Choroid plexus epithelial cell (primary cell): ENCODE results near the gene MRPL18.
A peak's percentile ranks its signal among the peaks of the same experiment; 100 is the strongest.
"Not testable (repeated sequence)": the region's sequence is repeated elsewhere in the genome, so short reads cannot be mapped to it uniquely, and the experiment has no call there.

ENCODE experiments used
- DNase-seq: peaks from one replicate; pipeline ENCODE4 v3.0.0-alpha.2; 2010; ENCODE audit warnings: low read depth
- H3K4me3 ChIP-seq: 2 replicates; pipeline ENCODE4 v1.5.1; 2011; ENCODE audit warnings: low read depth, mild to moderate bottlenecking, control low read depth, low read length, moderate library complexity
- CTCF ChIP-seq: conservative IDR thresholded peaks from 2 replicates; pipeline ENCODE4 v1.5.1; 2011; ENCODE audit warnings: low read depth, mild to moderate bottlenecking, control low read depth, inconsistent platforms, low read length, moderate library complexity

Gene MRPL18

GRCh38 chr6:159817951-159818739, 27.9 kb downstream of the MRPL18 start:
- no peak for TF ChIP-seq CTCF
- DNase-seq, result no peak
- H3K4me3 ChIP-seq, result no peak overlapping the region

GRCh38 chr6:159819098-159819497, 28.8 kb downstream of the MRPL18 start:
- no peak overlapping the region for H3K4me3 ChIP-seq
- no peak for DNase-seq
- TF ChIP-seq CTCF, result no peak

- H3K4me3 ChIP-seq, result no peak overlapping the region
- TF ChIP-seq CTCF, result no peak
- peak; percentile 5 for DNase-seq
Observed at GRCh38 chr6:159819932-159820640, 29.8 kb downstream of the MRPL18 start.

GRCh38 chr6:159821122-159821521, 30.9 kb downstream of the MRPL18 start:
- DNase-seq, result no peak
- no peak for TF ChIP-seq CTCF
- no peak overlapping the region for H3K4me3 ChIP-seq

DNA sequence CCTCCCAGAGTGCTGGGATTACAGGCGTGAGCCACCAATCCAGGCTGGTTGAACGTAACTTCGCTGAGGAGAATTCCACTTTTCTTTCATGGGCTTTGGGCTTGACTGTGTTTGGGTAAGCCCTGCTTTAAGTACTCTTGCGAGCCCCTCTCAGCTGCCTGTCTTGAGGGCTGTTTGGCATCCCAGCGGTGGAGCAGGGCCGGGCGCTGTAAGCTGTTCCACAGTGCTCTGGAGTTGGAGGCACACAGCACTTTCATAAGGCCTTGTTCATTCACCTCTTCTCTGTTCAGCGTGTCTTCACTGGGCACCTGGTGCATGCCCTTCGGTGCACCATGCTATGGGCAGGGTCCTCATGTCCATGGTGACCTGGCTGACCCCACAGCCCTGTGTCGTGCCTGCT, 31.5 kb downstream of the MRPL18 start:
- no peak for TF ChIP-seq CTCF
- no peak for DNase-seq
- no peak overlapping the region for H3K4me3 ChIP-seq

DNA sequence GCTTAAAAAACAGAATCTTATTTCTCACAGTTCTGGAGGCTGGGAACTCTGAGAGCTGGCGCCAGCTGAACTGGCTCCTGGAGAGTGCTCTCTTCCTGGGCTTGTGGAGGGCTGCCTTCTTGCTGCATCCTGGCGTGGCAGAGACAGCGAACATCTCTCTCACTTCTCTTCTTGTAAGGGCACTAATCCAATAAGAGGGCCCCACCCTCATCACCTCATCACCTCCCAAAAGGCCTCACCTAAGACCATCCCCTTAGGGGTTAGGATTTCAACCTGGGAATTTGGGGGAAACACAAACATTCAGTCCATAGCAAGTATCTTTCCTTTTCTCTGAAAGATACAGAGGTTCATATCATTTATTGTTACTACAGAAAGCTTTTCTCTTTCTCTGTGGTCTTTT, 33.7 kb downstream of the MRPL18 start:
- DNase-seq, result no peak
- TF ChIP-seq CTCF, result no peak
- no peak overlapping the region for H3K4me3 ChIP-seq

- not testable (repeated sequence) for H3K4me3 ChIP-seq, DNase-seq
Observed at GRCh38 chr6:159824690-159825089, 34.4 kb downstream of the MRPL18 start.
